ENCODE data around the gene DUSP22.
"Not testable (repeated sequence)": the region's sequence is repeated elsewhere in the genome, so short reads cannot be mapped to it uniquely, and the experiment has no call there.

DNA sequence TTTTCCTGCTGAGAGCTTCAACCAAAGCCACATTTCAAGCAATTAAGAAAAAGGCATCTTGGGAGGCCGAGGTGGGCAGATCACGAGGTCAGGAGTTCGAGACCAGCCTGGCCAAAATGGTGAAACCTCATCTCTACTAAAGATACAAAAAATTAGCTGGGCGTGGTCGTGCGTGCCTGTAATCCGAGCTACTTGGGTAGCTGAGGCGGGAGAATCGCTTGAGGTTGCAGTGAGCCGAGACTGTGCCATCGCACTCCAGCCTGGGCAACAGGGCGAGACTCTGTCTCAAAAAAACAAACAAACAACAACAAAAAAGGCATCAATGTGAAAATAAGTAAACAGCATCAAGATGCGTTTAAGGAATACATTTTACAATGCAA, 85.3 kb downstream of the DUSP22 start:
- TF ChIP-seq CTCF (IDR thresholded peaks at IDR 0.05; ENCODE audit: poor library complexity); EZH2phosphoT487 (IDR thresholded peaks at IDR 0.05; ENCODE audit: low read depth, severe bottlenecking, unreplicated experiment): not testable (repeated sequence)

All from hepatocyte (in vitro differentiated cells).